Esophagus muscularis mucosa (tissue), 4 donors: ENCODE measurements around the gene PAX3. TPM values are rescaled to one million over a fixed set of nuclear protein-coding genes. Genes with fewer than 3 reads are reported as not detected.

Experiments
- DNase-seq: peaks from one replicate; pipeline ENCODE4 v3.0.0-alpha.2; 2017; ENCODE audit errors: extremely low spot score
- H3K27ac ChIP-seq, 4 donors: fragments of 200-600 bp; sonication (generic); replicated peaks in 1 of 4; 1 replicate in 3 of 4; 2 replicates in 1 of 4; pipeline ENCODE4 v1.5.1; 2016 to 2019; ENCODE audit warnings: mild to moderate bottlenecking in 1 of 4
- H3K27me3 ChIP-seq, 4 donors: fragments of 200-600 bp; sonication (generic); one replicate each; pipeline versions ENCODE4 v1.5.1 to v1.6.0; 2016 to 2019
- H3K36me3 ChIP-seq, 4 donors: fragments of 200-600 bp; sonication (generic); one replicate each; pipeline ENCODE4 v1.5.1; 2016 to 2019
- H3K4me1 ChIP-seq, 4 donors: fragments of 200-600 bp; sonication (generic); one replicate each; pipeline ENCODE4 v1.5.1; 2016 to 2019
- H3K4me3 ChIP-seq, 4 donors: fragments of 200-600 bp; sonication (generic); 1 replicate in 2 of 4; 2 replicates in 2 of 4; pipeline ENCODE4 v1.5.1; 2016 to 2019; ENCODE audit warnings: mild to moderate bottlenecking in 4 of 4, moderate library complexity in 1 of 4
- H3K9me3 ChIP-seq, 4 donors: fragments of 200-600 bp; sonication (generic); 1 replicate in 3 of 4; 2 replicates in 1 of 4; pipeline ENCODE4 v1.5.1; 2016 to 2019
- EP300 ChIP-seq: sonication (generic); formaldehyde crosslinking; IDR thresholded peaks from one replicate; pipeline ENCODE4 v1.6.1; 2017; ENCODE audit warnings: antibody characterized with exemption
- POLR2A ChIP-seq: fragments of 450-650 bp; IDR thresholded peaks from one replicate; pipeline ENCODE4 v1.6.1; 2017; ENCODE audit warnings: antibody characterized with exemption, moderate library complexity, mild to moderate bottlenecking, low read depth
- POLR2AphosphoS5 ChIP-seq, 2 donors: sonication (generic); formaldehyde crosslinking; IDR thresholded peaks; one replicate each; pipeline ENCODE4 v1.6.1; 2017; ENCODE audit warnings: antibody characterized with exemption in 2 of 2
- WGBS: methylation state at CpG from one replicate; pipeline ENCODE4 v1.1.5; 2018; 5-methylcytosine and 5-hydroxymethylcytosine counted together
- intact Hi-C: fragments of 100-400 bp; cut with DNase I; formaldehyde crosslinking; loops from one replicate; pipeline ENCODE4 v1.15.1; 2023
- total RNA-seq, 4 donors: library from RNA; depleted of rRNA; stranded (reverse); fragments of >200 nt; gene quantifications; one replicate each; pipeline versions ENCODE4 v1.1.0 to v1.2.1, GENCODE V29; 2016
- TF ChIP-seq, protein P1 (sequence below), 3 experiments: fragments of 200-600 bp in 2 of 3; fragments of 450-650 bp in 1 of 3; sonication (generic) in 2 of 3; IDR thresholded peaks; one replicate each; pipeline ENCODE4 v1.5.1; 2017 to 2019; ENCODE audit warnings: antibody characterized with exemption in 3 of 3, mild to moderate bottlenecking in 2 of 3, moderate library complexity in 1 of 3

Gene PAX3
- total RNA-seq, 4 donors from 2014 or later, result not detected

DNA sequence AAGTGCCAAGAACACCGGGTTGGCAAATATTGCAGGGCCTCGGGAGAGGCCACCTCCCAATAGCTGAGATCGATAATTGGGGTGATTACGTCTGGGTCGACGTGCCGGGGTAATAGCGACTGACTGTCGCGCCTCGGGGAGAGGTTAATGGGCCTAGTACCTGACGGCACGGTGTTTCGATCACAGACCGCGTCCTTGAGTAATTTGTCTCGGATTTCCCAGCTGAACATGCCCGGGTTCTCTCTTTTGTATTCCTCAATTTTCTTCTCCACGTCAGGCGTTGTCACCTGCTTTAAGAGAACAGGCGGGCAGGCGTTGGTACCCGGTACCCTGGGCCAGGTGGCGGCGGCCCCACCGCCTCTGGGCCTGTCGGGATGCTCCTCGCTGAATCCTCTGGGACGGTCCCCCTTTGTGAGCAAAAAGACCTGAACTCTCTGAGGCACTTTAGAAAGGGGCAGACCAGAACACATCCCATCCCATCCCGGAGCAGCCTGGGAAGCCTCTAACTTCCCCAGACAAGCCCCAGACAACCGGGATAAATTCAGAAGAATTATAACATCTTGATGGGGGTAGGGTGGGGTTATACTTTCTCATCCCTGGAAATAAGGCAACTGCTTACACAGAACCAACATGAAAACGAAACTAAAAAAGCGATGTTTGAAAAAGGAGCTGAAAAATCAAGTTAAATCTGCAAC is 3.3 kb downstream of the PAX3 start:
- peak overlapping the region; percentile 21 to 47 (median 28) for H3K4me3 ChIP-seq
- intact Hi-C loops, result no loop called here
- H3K9me3 ChIP-seq, result no peaks in the 10 kb centered on the region
- H3K27ac ChIP-seq, result no peak overlapping the region
- DNase-seq, result peak; percentile 88
- TF ChIP-seq POLR2AphosphoS5 (IDR thresholded peaks at IDR 0.05) (no peak), EP300 (no peak), POLR2A (no peak)
- TF ChIP-seq, protein P1, sequence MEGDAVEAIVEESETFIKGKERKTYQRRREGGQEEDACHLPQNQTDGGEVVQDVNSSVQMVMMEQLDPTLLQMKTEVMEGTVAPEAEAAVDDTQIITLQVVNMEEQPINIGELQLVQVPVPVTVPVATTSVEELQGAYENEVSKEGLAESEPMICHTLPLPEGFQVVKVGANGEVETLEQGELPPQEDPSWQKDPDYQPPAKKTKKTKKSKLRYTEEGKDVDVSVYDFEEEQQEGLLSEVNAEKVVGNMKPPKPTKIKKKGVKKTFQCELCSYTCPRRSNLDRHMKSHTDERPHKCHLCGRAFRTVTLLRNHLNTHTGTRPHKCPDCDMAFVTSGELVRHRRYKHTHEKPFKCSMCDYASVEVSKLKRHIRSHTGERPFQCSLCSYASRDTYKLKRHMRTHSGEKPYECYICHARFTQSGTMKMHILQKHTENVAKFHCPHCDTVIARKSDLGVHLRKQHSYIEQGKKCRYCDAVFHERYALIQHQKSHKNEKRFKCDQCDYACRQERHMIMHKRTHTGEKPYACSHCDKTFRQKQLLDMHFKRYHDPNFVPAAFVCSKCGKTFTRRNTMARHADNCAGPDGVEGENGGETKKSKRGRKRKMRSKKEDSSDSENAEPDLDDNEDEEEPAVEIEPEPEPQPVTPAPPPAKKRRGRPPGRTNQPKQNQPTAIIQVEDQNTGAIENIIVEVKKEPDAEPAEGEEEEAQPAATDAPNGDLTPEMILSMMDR (IDR thresholded peaks at IDR 0.05), result no peak
- H3K4me1 ChIP-seq, result peaks cover 18 to 72% (median 67%) of the 10 kb centered on the region in 4 donors
- H3K27me3 ChIP-seq, result peaks cover 5 to 100% (median 89%) of the 10 kb centered on the region in 4 donors
- WGBS, result 5% methylated on average over 22 of the region's 33 CpGs
- no peaks in the 10 kb centered on the region for H3K36me3 ChIP-seq

DNA sequence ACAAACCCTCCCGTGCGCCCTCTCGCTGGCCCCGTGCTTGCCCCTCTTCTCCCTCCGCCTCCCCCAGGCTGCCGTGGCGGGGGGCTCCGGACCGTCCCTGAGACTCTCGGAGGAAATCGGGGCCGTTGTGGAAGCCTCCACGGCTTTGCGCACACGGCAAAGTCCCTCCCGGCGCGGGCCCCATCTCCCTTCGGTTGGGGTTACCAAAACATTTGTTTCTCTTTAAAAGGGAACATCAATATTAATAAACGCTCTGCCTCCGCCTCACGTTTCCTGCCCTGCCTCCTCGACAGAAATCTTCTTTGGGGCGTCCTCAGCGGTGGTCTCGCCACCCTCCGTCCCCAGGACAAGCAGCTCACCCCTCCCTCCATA is 3.8 kb downstream of the PAX3 start:
- H3K27me3 ChIP-seq, result peaks cover 5 to 100% (median 88%) of the 10 kb centered on the region in 4 donors
- DNase-seq, result peak; percentile 68
- peak overlapping the region; percentile 21 to 47 (median 28) for H3K4me3 ChIP-seq
- TF ChIP-seq POLR2A, result no peak
- no peak for TF ChIP-seq EP300
- TF ChIP-seq POLR2AphosphoS5 (IDR thresholded peaks at IDR 0.05), result no peak
- TF ChIP-seq, protein P1 (IDR thresholded peaks at IDR 0.05), result no peak
- H3K27ac ChIP-seq, result no peak overlapping the region
- H3K36me3 ChIP-seq, result no peaks in the 10 kb centered on the region
- intact Hi-C loops, result no loop called here
- 5% methylated on average over 25 of the region's 27 CpGs for WGBS
- no peaks in the 10 kb centered on the region for H3K9me3 ChIP-seq
- peaks cover 18 to 70% (median 64%) of the 10 kb centered on the region in 4 donors for H3K4me1 ChIP-seq

DNA sequence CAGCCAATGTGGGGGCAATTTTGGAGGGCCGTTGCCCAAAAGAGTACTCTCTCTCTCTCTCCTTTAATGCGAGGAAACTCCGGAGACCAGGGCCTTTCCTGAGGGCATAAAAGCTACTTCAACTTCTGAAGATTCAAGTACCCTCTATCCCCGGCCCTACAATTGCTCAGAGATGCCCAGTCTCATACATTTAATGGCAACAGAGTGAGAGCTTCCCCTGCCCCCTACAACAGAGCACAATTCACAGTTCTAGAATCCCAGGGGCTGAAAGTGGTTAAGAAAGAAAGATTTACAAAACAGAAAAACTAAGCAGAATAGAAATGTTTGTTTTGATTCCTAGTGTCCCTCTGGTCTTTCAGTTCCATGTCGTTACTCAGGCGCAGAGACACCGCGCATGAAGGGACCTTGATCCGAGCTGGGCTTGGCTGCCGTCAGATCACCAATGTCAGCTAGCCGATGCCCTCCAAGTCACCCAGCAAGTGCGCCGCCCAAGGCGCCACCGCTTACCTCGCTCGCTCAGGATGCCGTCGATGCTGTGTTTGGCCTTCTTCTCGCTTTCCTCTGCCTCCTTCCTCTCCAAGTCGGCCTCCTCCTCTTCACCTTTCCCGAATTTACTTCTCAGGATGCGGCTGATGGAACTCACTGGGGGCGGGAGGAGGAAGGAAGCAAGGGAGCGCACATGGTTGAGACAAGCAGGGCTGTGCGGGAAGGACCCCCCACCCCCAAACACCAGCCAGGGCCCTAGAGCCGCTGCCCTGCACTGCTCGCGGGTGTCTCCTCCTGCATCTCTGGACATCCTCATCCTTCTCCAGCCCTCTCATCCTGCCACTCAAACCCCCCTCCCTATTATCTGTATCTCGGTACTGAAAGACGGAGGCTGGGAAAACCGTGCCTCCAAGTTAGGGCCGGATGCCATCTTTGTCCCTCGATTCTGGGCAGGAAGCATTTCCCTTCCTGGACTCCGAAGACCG is 4.9 kb downstream of the PAX3 start:
- Histone ChIP-seq H3K4me1 (peaks cover 17 to 60% (median 54%) of the 10 kb centered on the region in 4 donors), H3K4me3 (no peak overlapping the region), H3K9me3 (no peaks in the 10 kb centered on the region), H3K27ac (no peak overlapping the region), H3K36me3 (no peaks in the 10 kb centered on the region), H3K27me3 (peaks cover 5 to 100% (median 89%) of the 10 kb centered on the region in 4 donors)
- DNase-seq, result peak; percentile 64
- no peak for TF ChIP-seq POLR2A
- WGBS, result 12% methylated on average over 36 of the region's 36 CpGs
- intact Hi-C loops, result no loop called here

DNA sequence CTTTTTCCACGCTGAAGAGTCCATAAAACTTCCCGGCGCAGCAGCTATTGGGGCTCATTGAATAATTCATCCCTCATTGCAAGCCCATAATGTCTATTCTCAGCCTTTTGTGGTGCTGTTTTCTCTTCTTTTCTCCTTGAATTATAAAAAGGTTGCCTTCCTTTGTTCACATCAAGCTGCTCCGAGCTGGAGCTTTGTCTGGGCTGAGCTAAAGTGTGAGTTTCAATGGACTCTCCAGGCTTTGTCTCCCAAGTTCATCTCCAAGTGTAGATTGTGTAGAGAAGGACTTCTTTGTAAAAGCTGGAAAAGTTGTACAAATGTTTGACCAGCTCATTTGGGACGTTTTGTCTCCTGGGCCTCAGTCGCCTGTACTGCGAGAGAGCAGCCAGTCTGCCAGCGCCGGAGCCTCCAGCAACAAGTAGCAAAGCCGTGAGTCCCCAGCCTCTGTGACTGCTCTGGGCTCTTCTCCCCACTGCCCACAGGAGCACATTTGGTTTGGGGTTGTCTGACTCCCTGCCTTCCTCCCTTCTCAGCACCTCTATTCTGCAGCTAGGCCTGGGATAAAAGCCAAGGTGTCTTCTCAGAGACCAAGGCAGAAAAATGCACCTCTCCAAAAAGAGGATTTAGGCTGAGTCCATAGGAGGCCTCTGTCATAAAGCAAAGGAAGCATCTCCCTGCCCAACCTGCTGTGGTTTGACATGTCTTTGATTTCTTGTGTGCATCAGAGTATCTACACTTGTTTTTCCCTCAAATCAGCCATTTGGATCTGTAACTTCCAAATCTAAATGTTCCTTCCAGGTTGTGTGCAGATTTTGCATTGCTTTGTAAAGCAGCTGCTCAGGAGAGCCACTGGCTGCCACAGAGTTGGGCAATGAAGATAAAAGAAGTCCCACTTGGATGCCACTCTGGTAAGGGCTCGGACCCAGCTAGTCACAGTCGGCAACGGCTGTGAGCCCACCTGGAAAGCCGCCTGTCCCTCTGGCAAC is 6.4 kb downstream of the PAX3 start:
- no peaks in the 10 kb centered on the region for H3K9me3 ChIP-seq
- peaks cover 7 to 49% (median 40%) of the 10 kb centered on the region in 4 donors for H3K4me1 ChIP-seq
- no peak for TF ChIP-seq EP300
- TF ChIP-seq POLR2AphosphoS5 (IDR thresholded peaks at IDR 0.05), result no peak
- no peak for TF ChIP-seq POLR2A
- TF ChIP-seq, protein P1 (IDR thresholded peaks at IDR 0.05), result no peak
- intact Hi-C loops, result no loop called here
- no peak overlapping the region for H3K4me3 ChIP-seq
- DNase-seq, result peak; percentile 83
- no peaks in the 10 kb centered on the region for H3K36me3 ChIP-seq
- 38% methylated on average over 11 of the region's 14 CpGs for WGBS
- H3K27me3 ChIP-seq, result peaks cover 5 to 100% (median 88%) of the 10 kb centered on the region in 4 donors
- H3K27ac ChIP-seq, result no peak overlapping the region
